NB4 (cell line): ENCODE results near the gene STAT5B.

Source experiments
- MYC ChIP-seq: IDR thresholded peaks from 2 replicates; pipeline ENCODE4 v1.6.1; 2011; ENCODE audit warnings: low read depth, low read length
- POLR2A ChIP-seq: IDR thresholded peaks from 2 replicates; pipeline ENCODE4 v1.6.1; 2011; ENCODE audit warnings: mild to moderate bottlenecking; ENCODE audit not compliant: insufficient read length; ENCODE audit errors: extremely low read depth
- TF ChIP-seq, protein P1 (sequence below): IDR thresholded peaks from one replicate; pipeline ENCODE4 v1.5.1; 2012; ENCODE audit warnings: low read depth, low read length
- TF ChIP-seq, protein P2 (sequence below): IDR thresholded peaks from 2 replicates; pipeline ENCODE4 v1.6.1; 2011; ENCODE audit warnings: low read depth, low read length

DNA sequence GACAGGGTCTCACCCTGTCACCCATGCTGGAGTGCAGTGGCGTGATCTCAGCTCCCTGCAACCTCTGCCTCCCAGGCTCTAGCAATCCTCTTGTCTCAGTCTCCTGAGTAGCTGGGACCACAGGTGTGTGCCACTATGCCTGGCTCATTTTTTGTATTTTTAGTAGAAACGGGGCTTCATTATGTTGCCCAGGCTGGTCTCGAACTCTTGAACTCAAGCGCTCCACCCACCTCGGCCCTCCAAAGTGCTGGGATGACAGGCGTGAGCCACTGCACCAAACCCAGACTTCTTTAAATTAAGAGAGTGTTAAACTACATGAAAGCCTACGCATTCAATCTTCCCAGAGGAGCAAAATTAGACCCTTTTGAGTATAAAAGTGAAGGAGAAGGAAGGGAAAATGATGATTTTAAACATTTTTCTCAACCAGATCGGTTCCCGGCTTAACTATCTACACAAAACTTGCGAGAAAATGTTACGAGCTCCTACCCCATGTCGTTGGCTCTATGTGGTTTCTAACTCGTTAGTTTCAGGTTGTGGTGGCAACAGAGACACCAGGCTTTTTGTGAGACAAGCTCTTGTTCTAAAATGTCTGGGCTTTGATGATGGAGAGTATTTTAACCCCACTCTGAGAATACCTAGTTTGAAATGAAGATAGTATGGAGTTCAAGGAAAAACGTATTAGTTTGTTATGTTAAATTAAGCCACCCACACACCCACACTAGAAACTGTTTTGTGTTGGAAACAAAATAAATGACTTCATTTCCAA is 26.3 kb downstream of the STAT5B start:
- TF ChIP-seq, protein P1, sequence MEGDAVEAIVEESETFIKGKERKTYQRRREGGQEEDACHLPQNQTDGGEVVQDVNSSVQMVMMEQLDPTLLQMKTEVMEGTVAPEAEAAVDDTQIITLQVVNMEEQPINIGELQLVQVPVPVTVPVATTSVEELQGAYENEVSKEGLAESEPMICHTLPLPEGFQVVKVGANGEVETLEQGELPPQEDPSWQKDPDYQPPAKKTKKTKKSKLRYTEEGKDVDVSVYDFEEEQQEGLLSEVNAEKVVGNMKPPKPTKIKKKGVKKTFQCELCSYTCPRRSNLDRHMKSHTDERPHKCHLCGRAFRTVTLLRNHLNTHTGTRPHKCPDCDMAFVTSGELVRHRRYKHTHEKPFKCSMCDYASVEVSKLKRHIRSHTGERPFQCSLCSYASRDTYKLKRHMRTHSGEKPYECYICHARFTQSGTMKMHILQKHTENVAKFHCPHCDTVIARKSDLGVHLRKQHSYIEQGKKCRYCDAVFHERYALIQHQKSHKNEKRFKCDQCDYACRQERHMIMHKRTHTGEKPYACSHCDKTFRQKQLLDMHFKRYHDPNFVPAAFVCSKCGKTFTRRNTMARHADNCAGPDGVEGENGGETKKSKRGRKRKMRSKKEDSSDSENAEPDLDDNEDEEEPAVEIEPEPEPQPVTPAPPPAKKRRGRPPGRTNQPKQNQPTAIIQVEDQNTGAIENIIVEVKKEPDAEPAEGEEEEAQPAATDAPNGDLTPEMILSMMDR: no peak
- TF ChIP-seq, protein P2, sequence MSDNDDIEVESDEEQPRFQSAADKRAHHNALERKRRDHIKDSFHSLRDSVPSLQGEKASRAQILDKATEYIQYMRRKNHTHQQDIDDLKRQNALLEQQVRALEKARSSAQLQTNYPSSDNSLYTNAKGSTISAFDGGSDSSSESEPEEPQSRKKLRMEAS: no peak
- TF ChIP-seq POLR2A: no peak
- no peak for TF ChIP-seq MYC
